HL-60 (cell line): Measurements from ENCODE around the gene HMG20A.

Source experiments
- CTCF ChIP-seq: IDR thresholded peaks from one replicate; pipeline ENCODE4 v1.5.1; 2011; ENCODE audit warnings: low read length, control low read depth, inconsistent platforms; ENCODE audit not compliant: insufficient read depth
- GABPA ChIP-seq: IDR thresholded peaks from 2 replicates; pipeline ENCODE4 v1.6.1; 2012; ENCODE audit warnings: low read depth

- TF ChIP-seq CTCF (no peak), GABPA (no peak)
Measured at GRCh38 chr15:77494964-77495363, 74.3 kb downstream of the HMG20A start.
